K562 (cell line): ENCODE results near the gene BRME1. TPM values are rescaled to one million over a fixed set of nuclear protein-coding genes. Genes with fewer than 3 reads are reported as not detected.
A peak's percentile ranks its signal among the peaks of the same experiment; 100 is the strongest.

Source experiments
- ARHGAP35 ChIP-seq: fragments of 450-650 bp; IDR thresholded peaks from 2 replicates; pipeline ENCODE4 v1.6.1; 2018; ENCODE audit not compliant: partially characterized antibody
- CBX1 ChIP-seq: sonication (generic); IDR thresholded peaks from 2 replicates; pipeline ENCODE4 v1.6.1; 2016; ENCODE audit warnings: antibody characterized with exemption, low read depth, mild to moderate bottlenecking
- CC2D1A ChIP-seq: fragments of 450-650 bp; IDR thresholded peaks from 2 replicates; pipeline ENCODE4 v1.6.1; 2017; ENCODE audit warnings: mild to moderate bottlenecking
- CCNT2 ChIP-seq: IDR thresholded peaks from 2 replicates; pipeline ENCODE4 v1.6.1; 2011; ENCODE audit warnings: borderline replicate concordance, low read depth, mild to moderate bottlenecking, moderate library complexity, mixed read lengths, low read length; ENCODE audit not compliant: insufficient read length; ENCODE audit errors: extremely low read depth
- COPS2 ChIP-seq: fragments of 450-650 bp; conservative IDR thresholded peaks from 2 replicates; pipeline ENCODE4 v1.6.1; 2016; ENCODE audit warnings: mild to moderate bottlenecking, moderate library complexity
- E2F4 ChIP-seq: sonication (generic); formaldehyde crosslinking; IDR thresholded peaks from 2 replicates; pipeline ENCODE4 v1.8.0; 2022; ENCODE audit warnings: mild to moderate bottlenecking, low read depth, missing genetic modification reagents
- E2F8 ChIP-seq: fragments of 450-650 bp; IDR thresholded peaks from 2 replicates; pipeline ENCODE4 v1.7.1; 2018; ENCODE audit warnings: mild to moderate bottlenecking, low read depth; ENCODE audit not compliant: partially characterized antibody
- ELF1 ChIP-seq: fragments of 200-800 bp; sonication (Bioruptor generic); IDR thresholded peaks from 2 replicates; pipeline ENCODE4 v1.6.1; 2016; ENCODE audit warnings: missing genetic modification characterization, missing compliant biosample characterization
- ELK1 ChIP-seq: sonication (generic); formaldehyde crosslinking; IDR thresholded peaks from 2 replicates; pipeline ENCODE4 v1.8.1; 2022; ENCODE audit warnings: missing genetic modification reagents
- HDAC6 ChIP-seq: IDR thresholded peaks from 2 replicates; pipeline ENCODE4 v1.6.1; 2012; ENCODE audit warnings: low read depth, mild to moderate bottlenecking, control low read depth, inconsistent platforms, low read length, moderate library complexity
- HMGXB4 ChIP-seq: sonication (generic); formaldehyde crosslinking; IDR thresholded peaks from 2 replicates; pipeline ENCODE4 v1.8.1; 2023; ENCODE audit warnings: mild to moderate bottlenecking, missing genetic modification reagents
- JUND ChIP-seq, 2 experiments: IDR thresholded peaks; 2 replicates in 1 of 2; 3 replicates in 1 of 2; pipeline ENCODE4 v1.6.1; 2011; ENCODE audit warnings: borderline replicate concordance in 2 of 2, low read depth in 2 of 2, low read length in 2 of 2, improper control_type of control experiment in 1 of 2, missing biosample characterization in 1 of 2, missing genetic modification characterization in 1 of 2, missing genetic modification reagents in 1 of 2
- MAFF ChIP-seq: IDR thresholded peaks from 2 replicates; pipeline ENCODE4 v1.6.1; 2012; ENCODE audit warnings: low read length, improper control_type of control experiment
- NCOA4 ChIP-seq: fragments of 450-650 bp; IDR thresholded peaks from 2 replicates; pipeline ENCODE4 v1.6.1; 2018; ENCODE audit warnings: mild to moderate bottlenecking; ENCODE audit not compliant: partially characterized antibody
- NR2F6 ChIP-seq: fragments of 450-650 bp; formaldehyde crosslinking; IDR thresholded peaks from 2 replicates; pipeline ENCODE4 v1.4.0; 2020; ENCODE audit warnings: mild to moderate bottlenecking
- RB1 ChIP-seq: fragments of 450-650 bp; IDR thresholded peaks from 2 replicates; pipeline ENCODE4 v1.6.1; 2017; ENCODE audit warnings: low read depth, mild to moderate bottlenecking
- SRF ChIP-seq, 2 experiments: fragments of 250-450, 450-650 bp in 1 of 2; sonication (Bioruptor Pico) in 1 of 2; sonication (generic) in 1 of 2; formaldehyde crosslinking; IDR thresholded peaks; 2 replicates each; pipeline versions ENCODE4 v1.5.0 to v1.5.1; 2020 to 2022; ENCODE audit warnings: mild to moderate bottlenecking in 1 of 2, missing genetic modification reagents in 1 of 2
- TGIF2 ChIP-seq: sonication (generic); formaldehyde crosslinking; IDR thresholded peaks from 2 replicates; pipeline ENCODE4 v1.8.1; 2022; ENCODE audit warnings: mild to moderate bottlenecking, missing genetic modification reagents, moderate library complexity
- ZNF175 ChIP-seq: fragments of 200-800 bp; sonication (Bioruptor generic); IDR thresholded peaks from 2 replicates; pipeline ENCODE4 v1.6.1; 2016; ENCODE audit warnings: low read depth, mild to moderate bottlenecking, missing genetic modification characterization, missing compliant biosample characterization
- ZNF507 ChIP-seq: conservative IDR thresholded peaks from 2 replicates; pipeline ENCODE4 v1.6.1; 2017; ENCODE audit warnings: missing genetic modification characterization, missing compliant biosample characterization
- ZNF780A ChIP-seq: fragments of 250-450 bp; sonication (Bioruptor Pico); IDR thresholded peaks from 2 replicates; pipeline ENCODE4 v1.5.0; 2021; ENCODE audit warnings: mild to moderate bottlenecking
- polyA plus RNA-seq, 8 experiments: library from polyadenylated mRNA; depleted of rRNA in 4 of 8; stranded (reverse) in 5 of 8; unstranded in 3 of 8; fragments of >200 nt; fragmentation: Nextera tagmentation in 2 of 8; fragmentation: Illumina TruSeq in 1 of 8; extraction: Ambion mirVana in 2 of 8; extraction: Trizol in 1 of 8; gene quantifications; 2 replicates each; pipeline versions ENCODE4 v1.2.1 to v1.2.3, GENCODE V29; 2011 to 2014; ENCODE audit warnings: inconsistent platforms in 1 of 8, missing spikeins in 1 of 8
- total RNA-seq, 7 experiments: library from RNA; depleted of rRNA in 6 of 7; stranded (reverse); fragments of >200 nt in 6 of 7; fragmentation: Illumina TruSeq in 2 of 7; extraction: Trizol in 2 of 7; gene quantifications; 2 replicates each; pipeline versions ENCODE4 v1.2.1 to v1.2.3, GENCODE V29; 2011 to 2021; ENCODE audit warnings: low replicate concordance in 1 of 7

Gene BRME1
- total and polyA plus RNA-seq, 9 of the 15 experiments (the other 6 are each of a cell fraction or from before 2014, with no cell fraction given) = 0.75 to 6.1 (median 3.6) TPM

- TF ChIP-seq JUND (IDR thresholded peaks at IDR 0.05; ENCODE audit: borderline replicate concordance, low read depth, low read length) = peak; percentile 99
- TF ChIP-seq JUND (tag; IDR thresholded peaks at IDR 0.05; ENCODE audit: borderline replicate concordance, low read depth, low read length) = peak; percentile 95; the same call in 2 of the 3 replicates
- no peak; the same call in 1 of the 2 replicates for TF ChIP-seq RB1
- TF ChIP-seq CBX1 = no peak
- no peak for TF ChIP-seq ELF1
- TF ChIP-seq E2F8 = no peak
- TF ChIP-seq HMGXB4 (CRISPR knock-in tag) = no peak
- TF ChIP-seq NR2F6 = no peak
- no peak for TF ChIP-seq ELK1 (CRISPR knock-in tag)
- TF ChIP-seq TGIF2 (CRISPR knock-in tag) = no peak
- TF ChIP-seq COPS2 = no peak
- TF ChIP-seq ARHGAP35 = no peak
- TF ChIP-seq ZNF175 (CRISPR knock-in tag) = 0 out of 2 replicates have a peak, but pooled peaks have one; percentile 27
- peak; percentile 91 for TF ChIP-seq CCNT2
- no peak for TF ChIP-seq CC2D1A
- no peak for TF ChIP-seq ZNF507 (tag)
- TF ChIP-seq HDAC6 = no peak
- no peak for TF ChIP-seq MAFF
- no peak for TF ChIP-seq SRF (CRISPR knock-in tag; IDR thresholded peaks at IDR 0.05)
- TF ChIP-seq ZNF780A (CRISPR knock-in tag) = no peak
- no peak for TF ChIP-seq E2F4 (CRISPR knock-in tag)
- TF ChIP-seq NCOA4 = no peak
These were observed 54.8 kb downstream of the BRME1 start (continued) for GRCh38 chr19:13850910-13851733.
